Epithelial cell of esophagus (primary cell): ENCODE measurements around the gene COL25A1.

Source experiments
- DNase-seq: peaks from one replicate; pipeline ENCODE4 v3.0.0; 2010; ENCODE audit warnings: low read depth
- H3K4me3 ChIP-seq: 2 replicates; pipeline ENCODE4 v1.5.1; 2011; ENCODE audit warnings: mild to moderate bottlenecking, low read length, control low read depth
- TF ChIP-seq, protein P1 (sequence below): IDR thresholded peaks from 2 replicates; pipeline ENCODE4 v1.5.1; 2011; ENCODE audit warnings: low read depth, mild to moderate bottlenecking, low read length, control low read depth, inconsistent platforms; ENCODE audit not compliant: insufficient read depth; ENCODE audit errors: missing control alignments

The COL25A1 gene

DNA sequence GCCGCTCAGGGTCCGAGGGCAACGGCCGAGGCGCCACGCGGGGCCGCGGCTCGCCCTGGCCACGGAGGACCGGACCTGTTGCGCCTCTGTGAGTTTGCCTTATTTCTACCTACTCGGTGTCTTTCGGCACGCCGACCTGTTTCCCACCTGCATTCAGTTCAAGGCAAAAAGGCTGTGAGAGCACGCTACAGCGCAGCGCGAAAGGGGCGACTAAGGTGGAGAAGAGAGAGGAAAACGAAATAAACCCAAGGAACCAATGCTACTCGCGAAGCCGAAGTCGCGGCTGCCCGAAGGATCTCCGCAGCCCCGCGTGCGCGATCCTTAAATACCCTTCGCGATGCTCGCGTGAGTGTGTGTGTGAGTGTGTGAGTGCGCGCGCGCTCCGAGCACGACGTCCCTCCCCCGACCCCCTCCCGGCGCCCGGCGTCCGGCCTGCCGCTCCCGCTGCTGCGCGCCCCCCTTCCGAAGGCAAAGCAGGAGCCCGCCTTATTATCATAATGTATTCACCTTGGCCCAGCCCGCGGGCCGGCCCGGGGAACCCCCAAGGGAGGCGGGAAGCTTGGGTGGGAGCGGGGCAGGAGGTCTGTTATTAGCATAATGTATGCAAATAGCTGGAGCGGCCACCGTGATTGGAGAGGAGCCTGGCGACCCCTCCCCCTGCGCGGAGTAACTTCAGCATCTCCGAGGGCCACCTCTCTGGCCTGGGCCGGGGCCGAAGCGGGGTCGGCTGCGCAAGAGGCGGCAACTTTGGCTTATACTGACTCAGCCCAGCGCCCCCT, at the start of gene COL25A1:
Gene COL25A1, minus strand, starts transcription at position 298 of the 779 bp plus-strand sequence.
- peak within 1 kb of the TSS; percentile 38 for H3K4me3 ChIP-seq
- TF ChIP-seq, protein P1, sequence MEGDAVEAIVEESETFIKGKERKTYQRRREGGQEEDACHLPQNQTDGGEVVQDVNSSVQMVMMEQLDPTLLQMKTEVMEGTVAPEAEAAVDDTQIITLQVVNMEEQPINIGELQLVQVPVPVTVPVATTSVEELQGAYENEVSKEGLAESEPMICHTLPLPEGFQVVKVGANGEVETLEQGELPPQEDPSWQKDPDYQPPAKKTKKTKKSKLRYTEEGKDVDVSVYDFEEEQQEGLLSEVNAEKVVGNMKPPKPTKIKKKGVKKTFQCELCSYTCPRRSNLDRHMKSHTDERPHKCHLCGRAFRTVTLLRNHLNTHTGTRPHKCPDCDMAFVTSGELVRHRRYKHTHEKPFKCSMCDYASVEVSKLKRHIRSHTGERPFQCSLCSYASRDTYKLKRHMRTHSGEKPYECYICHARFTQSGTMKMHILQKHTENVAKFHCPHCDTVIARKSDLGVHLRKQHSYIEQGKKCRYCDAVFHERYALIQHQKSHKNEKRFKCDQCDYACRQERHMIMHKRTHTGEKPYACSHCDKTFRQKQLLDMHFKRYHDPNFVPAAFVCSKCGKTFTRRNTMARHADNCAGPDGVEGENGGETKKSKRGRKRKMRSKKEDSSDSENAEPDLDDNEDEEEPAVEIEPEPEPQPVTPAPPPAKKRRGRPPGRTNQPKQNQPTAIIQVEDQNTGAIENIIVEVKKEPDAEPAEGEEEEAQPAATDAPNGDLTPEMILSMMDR: no peak
- peak; percentile 41 for DNase-seq

DNA sequence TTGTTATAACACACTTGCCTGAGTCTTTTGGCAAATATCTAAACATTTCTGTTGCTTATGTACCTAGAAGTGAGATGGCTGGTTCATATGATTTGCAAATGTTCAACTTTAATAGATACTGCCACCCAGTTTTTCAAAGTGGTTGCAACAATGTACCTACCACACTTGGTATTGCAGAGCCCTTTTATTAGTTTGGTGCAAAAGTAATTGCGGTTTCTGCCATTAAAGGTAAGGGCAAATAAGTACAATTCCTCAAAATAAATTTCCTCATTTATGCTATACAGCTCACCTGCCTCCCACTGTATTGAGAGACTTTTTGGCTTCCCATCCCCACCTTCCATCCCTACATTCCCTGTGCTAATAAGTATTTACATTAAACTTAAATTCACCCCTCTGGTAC, 47.7 kb upstream of the COL25A1 start:
- no peak overlapping the region for H3K4me3 ChIP-seq
- no peak for DNase-seq
- TF ChIP-seq, protein P1: no peak

DNA sequence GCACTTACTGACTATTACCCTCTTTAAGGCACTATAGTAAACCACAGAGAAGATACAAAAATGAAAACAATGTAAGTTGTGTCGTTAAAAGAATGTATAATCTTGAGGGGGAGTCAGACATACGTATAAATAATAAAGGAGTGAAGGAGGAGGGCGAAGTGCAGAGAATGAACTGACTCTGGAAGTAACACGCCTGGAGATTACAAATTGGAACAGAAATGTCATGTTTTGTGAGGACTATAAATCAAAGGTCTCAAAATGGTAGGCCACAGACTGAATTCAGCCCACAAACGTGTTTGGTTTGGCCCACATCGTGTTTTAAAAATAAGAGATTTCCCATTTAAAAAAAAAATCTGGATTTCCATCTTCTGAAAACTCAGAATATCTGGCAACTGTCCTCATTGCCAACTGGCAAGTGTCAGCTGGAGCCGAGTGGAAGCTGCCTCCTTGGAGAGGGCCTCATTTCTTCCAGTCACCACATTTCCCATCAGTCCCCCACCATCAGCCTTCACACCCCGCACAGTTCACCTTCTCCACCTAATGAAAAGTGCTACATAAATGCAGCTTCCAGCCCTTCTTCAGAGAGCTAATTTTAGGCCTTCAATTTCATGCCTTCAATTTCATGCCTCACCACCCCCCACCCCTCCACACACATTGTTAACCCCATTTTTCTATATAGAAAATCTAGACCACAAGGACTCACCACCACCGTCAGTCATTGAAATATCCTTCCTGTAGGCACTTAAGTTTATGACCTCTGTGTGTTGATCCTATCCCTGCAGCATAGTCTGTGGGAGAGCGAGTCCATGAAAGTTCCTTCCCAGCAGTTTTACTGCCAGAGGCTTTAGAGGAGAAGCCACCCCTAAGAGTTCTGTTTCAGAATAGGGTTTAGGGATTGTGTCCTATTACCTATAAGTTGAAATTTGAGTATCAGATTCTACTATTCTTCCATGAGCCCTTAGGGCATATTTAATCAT, 32.0 kb upstream of the COL25A1 start:
- TF ChIP-seq, protein P1: no peak
- H3K4me3 ChIP-seq: no peak overlapping the region
- DNase-seq: no peak

DNA sequence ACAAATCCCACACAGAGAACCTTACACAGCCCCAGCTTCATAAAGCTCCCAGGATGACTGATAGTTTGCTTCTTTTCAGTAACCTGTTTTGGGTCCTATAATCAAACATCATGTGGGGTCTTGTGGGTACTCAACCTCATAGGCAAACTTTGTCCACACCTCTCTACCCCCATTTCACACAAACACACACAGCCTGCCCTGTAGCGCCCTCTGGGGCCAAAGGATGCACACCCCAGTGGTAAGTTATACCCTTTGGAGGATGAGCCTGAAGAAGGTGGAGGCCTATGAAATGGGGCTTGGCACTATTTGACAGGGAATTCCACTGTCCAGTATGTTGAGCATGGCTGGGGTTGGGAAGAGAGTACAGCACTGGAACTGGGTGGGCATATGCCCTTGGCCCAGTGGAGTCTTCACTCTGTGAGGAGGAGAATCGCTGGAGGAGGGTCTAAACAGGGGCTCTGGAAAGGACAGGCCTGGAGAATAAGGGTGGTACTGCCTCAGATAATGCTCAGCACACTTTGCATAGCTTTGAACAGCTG, 30.5 kb upstream of the COL25A1 start:
- DNase-seq: no peak
- H3K4me3 ChIP-seq: no peak overlapping the region
- TF ChIP-seq, protein P1: no peak

DNA sequence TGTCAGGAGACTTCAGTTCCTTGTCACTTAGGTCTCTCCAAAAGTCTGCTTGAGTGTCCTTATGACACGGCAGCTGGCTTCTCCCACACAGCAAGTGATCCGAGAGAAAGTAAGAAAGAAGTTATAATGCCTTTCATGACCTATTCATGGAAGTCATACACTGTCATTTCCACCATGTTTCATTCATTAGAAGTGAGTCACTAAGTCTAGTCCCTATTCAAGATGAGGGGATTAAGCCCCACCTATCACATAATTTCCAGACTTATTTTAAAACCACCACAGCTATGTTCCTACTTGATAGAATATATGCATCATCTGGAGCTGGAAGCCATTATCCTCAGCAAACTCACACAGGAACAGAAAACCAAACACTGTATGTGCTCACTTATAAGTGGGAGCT, 25.2 kb upstream of the COL25A1 start:
- no peak for DNase-seq
- TF ChIP-seq, protein P1: no peak
- H3K4me3 ChIP-seq: no peak overlapping the region

DNA sequence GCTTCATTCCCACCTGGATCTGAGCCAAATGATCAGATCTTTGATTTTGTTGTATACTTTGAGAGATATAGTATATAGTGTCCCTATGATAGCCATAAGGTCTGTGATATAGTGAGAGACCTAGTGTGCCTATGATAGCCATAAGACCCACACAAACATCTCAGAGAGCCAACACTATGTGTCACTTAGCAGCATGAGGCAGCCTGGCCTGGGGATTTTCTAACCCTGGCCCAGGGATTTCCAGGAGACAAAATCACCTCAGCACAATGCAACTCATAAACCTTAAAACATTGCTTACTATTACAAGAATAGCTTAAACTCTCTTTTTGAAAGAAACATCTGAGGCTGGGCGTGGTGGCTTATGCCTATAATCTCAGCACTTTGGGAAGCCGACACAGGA, 23.2 kb upstream of the COL25A1 start:
- TF ChIP-seq, protein P1: no peak
- DNase-seq: no peak
- no peak overlapping the region for H3K4me3 ChIP-seq
